DMS53 treated with DMSO at 0.1 percent for 48 hours (cell line): ENCODE results near the gene LRRC49.

Source experiments
- DNase-seq: peaks from one replicate; lab custom pipeline; 2025; ENCODE audit not compliant: unreplicated experiment; lab: John Stamatoyannopoulos, UW

Gene LRRC49

DNA sequence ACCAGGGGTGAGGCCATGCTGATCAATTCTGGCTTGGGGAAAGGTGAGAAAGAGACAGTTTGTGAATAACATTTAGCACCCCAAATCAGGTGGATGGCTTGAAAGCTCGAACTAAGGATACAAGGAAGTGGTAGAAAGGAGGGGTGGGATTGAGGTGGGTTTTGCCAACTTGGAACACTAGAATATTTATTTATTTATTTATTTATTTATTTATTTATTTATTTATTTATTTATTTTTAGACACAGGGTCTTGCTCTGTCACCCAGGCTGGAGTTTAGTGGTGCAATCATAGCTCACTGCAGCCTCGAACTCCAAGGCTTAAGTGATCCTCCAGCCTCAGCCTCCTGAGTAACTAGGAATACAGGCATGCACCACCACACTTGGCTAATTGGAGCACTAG is 191.6 kb downstream of the LRRC49 start:
- DNase-seq: no peak

DNA sequence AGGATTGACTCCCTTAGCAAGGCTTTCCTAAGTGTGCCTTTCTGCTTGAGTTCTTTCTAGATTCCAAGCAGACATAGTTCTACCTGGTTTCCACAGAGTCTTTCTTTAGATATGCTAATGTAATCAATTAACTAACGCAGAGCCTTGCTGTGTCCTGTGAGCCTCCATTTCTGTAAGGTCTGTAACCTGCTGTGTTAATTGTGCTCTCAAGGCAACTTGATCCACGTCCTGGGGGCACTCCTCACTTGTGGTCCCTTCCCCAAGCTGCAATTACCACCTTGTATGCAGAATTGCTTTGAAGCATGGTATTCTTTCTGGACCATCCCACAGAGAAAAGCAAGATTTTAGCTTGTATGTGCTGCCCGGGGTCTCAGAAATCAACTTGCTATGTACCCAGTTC is 193.2 kb downstream of the LRRC49 start:
- no peak for DNase-seq

DNA sequence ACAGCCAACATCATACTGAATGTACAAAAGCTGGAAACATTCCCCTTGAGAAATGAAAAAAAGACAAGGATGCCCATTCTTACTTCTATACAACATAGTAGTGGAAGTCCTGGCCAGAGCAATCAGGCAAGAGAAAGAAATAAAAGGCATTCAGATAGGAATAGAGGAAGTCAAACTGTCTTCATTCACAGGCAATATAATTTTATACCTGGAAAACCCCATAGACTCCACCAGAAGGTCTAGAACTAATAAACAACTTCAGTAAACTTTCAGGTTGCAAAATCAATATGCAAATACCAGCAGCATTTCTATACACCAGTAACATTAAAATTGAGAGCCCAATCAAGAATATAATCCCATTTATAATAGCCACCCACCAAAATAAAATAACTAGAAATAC is 195.5 kb downstream of the LRRC49 start:
- no peak for DNase-seq

DNA sequence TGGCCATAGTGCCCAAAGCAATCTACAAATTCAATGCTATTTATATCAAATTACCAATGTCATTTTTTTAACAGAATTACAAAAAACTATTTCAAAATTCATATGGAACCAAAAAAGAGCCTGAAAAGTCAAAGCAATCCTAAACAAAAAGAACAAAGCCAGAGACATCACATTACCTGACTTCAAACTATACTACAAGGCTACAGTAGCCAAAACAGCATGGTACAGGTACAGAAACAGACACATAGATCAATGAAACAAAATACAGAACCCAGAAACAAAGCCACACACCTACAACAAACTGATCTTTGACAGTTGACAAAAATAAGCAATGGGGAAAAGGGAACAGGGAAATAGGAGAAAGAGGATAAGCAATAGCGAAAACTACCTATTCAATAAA is 196.1 kb downstream of the LRRC49 start:
- DNase-seq: no peak

DNA sequence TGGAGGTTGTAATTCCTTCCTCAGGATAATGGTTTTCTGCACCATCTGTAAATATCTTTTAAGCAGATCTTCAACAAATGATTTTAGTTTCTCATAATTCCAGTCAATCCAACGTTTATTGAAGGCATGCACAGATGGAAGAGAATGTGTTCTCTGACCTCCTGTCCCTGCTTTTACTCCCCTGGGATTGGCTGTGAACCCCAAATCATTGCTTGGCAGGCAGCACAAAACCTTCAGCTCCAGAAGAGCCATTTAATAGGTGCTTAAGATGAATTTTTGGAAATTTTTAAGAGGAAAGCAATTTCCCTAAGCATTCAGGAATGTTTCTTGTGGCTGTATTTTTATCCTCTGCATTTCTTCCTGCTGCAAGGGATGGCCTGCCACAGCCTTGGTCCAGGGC is 197.2 kb downstream of the LRRC49 start:
- no peak for DNase-seq

- DNase-seq: no peak
These were observed 199.0 kb downstream of the LRRC49 start for GRCh38 chr15:71091601-71092000.

GRCh38 chr15:71092056-71092600 is 199.5 kb downstream of the LRRC49 start:
- DNase-seq: no peak

GRCh38 chr15:71093054-71094024 is 200.7 kb downstream of the LRRC49 start:
- DNase-seq: no peak

GRCh38 chr15:71094137-71094536 is 201.5 kb downstream of the LRRC49 start:
- no peak for DNase-seq

GRCh38 chr15:71096676-71097075 is 204.1 kb downstream of the LRRC49 start:
- DNase-seq: no peak

DNA sequence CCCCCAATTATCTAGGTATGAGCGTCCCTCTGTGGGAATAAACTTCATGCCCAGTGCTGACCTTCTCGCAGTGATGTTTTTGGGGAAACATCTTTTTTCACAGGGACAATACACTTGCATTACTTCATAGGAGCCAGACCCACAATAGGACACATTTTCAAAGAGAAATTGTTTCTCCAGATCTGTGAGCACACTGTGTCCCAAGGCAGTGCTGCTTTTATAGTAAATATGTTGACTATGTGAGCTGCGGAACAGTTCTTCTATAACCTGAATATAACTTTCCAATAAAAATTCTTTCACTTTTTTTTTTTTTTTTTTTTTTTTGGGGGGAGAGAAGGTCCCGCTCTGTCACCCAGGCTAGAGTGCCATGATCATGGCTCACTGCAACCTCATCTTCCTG is 205.3 kb downstream of the LRRC49 start:
- no peak for DNase-seq

DNA sequence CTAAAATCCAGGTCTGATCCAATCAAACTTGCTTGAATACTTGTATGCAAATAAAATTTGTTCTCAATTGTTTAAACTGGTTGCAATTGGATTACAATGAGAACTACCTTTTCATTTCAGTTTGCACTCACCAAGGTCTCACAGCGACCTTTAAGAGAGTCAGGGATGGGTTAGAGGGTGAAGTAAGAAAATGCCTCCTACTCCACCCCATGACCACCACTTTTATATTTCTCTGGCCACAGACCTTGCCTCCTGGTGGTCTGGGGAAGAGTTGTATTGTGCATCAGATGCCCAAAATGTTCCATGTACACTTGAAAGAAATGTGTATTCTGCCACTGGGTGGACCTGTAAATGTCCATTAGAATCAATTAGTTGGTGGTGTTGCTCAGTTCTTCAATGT is 206.3 kb downstream of the LRRC49 start:
- DNase-seq: no peak
